HS-5 (cell line): ENCODE results near the gene PAF1.

Source experiments
- DNase-seq: peaks from one replicate; pipeline ENCODE4 v3.0.0-alpha.2; 2012; ENCODE audit warnings: low read depth

Gene PAF1

GRCh38 chr19:39390751-39391437 lies at the start of gene PAF1, which contains the start of gene MED29:
Gene PAF1, minus strand, starts transcription at chr19:39391106. Its CDS starts 242 bp downstream, at chr19:39390864.
Gene MED29, plus strand, starts transcription at chr19:39391378. Its CDS starts 45 bp downstream, at chr19:39391423.
- peak; percentile 99 for DNase-seq

GRCh38 chr19:39438270-39438934 lies 47.5 kb upstream of the PAF1 start:
- no peak for DNase-seq

DNA sequence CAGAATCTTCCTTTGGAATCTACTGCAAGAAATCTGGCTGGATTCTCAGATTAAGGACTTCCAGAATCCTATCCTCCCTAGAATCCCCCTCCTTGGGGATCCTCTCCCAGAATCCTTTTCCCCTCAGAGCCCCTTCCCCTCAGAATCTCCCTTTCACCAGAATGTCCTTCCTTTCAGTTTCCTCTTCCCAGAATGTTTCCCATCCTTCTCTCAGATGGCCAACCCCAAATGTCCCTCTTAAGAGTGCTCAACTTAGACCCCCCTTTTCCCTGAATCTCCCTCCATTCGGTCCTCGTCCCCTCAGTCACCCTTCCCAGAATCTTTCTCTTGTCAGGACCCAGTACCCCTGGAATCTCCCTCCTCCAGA lies 45.4 kb upstream of the PAF1 start:
- DNase-seq = no peak

DNA sequence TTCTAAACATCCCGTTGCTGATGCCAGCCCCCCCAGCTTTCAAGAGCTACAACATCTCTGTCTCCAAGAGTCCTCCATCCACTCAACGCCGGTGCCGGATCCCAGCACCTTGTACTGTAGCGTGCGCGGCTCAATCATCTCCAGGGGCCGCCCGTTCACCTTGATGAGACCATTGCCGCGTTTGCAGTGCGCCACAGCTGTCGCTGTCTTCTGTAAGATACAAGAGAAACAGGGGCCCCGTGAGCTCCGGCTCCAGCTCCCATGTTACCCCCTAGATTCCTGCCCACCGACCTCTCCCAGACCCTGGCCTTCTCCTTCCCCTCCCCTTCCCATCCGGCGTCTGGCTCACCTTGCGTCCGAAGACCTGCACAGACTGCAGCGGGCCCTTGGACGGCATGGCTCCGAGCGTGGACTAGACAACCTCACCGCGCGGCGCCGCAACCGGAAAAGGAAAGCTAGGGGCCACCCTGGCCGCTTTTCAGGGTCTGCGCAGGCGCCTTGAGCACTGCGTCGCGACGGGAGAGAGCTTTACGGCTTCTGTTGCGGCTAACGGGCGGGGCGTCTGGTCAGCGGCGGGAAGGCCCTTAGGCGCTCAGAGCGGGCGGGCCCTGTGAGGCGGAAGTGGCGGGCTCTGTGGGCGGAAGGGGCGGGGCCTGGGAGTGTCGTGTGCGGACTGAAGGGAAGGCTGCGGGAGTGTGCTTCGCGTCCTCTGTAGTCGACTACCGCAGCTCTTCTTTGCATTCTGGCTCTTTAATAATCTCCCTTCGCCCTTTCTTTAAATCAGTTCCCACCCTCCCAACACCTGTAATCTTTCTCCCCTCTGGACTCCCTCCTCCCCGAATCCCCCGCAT lies 44.8 kb upstream of the PAF1 start, which contains the start of gene RPS16:
Gene RPS16, minus strand, starts transcription at position 451 of the 851 bp plus-strand sequence. Its CDS starts 54 bp downstream, at position 397.
- DNase-seq = peak; percentile 81

DNA sequence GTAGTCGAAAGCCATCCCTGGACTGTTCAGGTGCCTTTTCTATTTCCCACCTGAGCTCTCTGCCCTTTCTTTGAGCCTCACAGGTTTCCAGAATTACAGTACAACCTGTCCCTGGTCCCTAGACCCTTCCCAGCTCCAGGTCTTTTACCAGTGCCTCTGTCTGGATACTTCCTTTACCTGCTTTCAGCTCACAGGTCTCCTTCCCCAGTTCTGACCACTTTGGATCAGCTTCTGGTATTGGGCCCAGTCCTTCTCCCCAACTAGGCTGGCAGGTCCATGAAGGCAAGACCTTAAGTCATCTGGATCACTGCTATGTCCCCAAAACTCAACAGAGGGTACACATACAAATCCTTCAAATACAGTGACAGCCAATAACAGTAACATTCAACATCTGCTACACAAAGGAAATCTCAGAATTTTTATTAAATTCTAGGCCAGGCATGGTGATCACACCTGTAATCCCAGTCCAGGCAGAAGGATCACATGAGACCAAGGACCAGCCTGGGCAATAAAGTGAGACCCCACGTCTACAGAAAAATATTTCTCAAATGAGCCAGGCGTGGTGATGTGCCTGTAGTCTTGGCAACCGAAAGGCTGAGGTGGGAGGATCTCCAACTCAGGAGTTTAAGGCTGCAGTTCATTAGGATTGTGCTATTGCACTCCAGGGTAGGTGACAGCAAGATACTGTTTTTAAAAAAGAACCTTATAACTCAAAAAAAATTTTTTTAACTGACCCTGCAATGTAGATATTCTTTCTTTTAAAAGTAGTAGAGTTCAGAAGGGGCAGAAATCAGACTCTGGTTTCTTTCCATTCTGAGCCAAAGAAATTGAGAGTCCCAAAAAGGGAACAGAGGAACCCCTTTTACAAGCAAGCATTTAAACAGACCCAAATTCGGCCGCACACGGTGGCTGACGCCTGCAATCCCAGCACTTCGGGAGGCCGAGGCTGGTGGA lies 43.5 kb upstream of the PAF1 start:
- DNase-seq = no peak

DNA sequence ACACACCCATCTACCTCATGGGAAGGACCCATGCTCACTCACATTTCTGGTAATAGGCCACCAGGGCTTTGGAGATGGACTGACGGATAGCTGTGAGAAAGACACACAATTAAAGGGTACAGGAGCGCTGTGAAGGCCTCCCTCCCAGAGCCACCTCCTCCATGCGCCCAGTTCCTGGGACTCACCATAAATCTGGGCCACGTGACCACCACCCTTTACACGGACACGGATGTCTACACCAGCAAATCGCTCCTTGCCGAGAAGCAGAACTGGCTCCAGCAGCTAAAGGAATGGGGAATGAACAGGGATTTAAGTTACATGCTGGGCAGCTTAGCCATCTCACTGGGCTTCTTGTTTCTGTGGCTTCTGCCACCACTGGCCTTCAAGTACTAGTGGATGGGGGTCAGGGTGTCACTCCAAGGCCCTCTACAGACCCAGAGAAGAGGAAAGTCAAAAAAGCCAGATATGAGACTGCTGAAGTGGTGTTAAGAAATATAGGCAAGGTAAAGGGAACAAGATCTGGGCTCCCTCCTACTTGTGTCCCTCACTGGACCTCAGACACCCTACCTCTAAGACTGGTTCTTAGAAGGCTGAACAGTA lies 42.7 kb upstream of the PAF1 start:
- DNase-seq = no peak

GRCh38 chr19:39432677-39433025 lies 41.7 kb upstream of the PAF1 start:
- no peak for DNase-seq

- DNase-seq = no peak
These were observed 40.0 kb upstream of the PAF1 start for GRCh38 chr19:39430675-39431593.

GRCh38 chr19:39428283-39429112 lies 37.6 kb upstream of the PAF1 start:
- no peak for DNase-seq

DNA sequence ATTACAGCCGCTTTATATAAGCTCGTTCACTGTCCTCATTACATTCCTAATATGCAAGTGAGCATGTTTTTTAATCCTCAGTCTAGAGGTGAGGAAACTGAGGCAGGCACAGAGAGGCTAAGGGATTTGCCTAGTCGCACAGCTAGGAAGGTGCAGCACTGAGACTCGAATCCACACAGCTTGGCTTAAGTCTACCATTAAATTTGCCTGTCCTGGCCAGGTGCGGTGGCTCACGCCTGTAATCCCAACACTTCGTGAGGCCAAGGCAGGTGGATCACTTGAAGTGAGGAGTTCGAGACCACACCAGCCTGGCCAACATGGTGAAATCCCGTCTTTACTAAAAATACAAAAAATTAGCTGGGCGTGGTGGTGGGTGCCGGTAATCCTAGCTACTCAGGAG lies 36.8 kb upstream of the PAF1 start:
- no peak for DNase-seq

GRCh38 chr19:39426170-39426569 lies 35.3 kb upstream of the PAF1 start:
- DNase-seq = no peak

DNA sequence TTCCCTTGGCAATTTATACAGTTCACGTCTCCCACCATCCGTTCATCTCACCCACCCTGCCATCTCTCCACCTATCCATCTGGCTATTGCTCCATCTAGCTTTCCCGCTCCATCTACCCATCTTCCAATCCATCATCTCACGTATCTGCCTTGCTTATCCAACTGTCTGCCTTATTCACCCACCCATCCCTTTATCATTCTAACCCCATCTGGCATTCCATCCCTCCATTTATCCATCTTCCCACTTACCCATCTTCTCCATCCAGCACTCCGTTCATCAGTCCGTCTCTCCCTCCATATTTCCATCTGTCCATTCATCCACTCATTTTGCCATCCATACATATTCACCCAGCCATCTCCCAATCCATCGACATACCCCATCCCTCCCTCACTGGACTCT lies 34.8 kb upstream of the PAF1 start:
- DNase-seq = no peak

GRCh38 chr19:39424934-39425333 lies 34.0 kb upstream of the PAF1 start:
- no peak for DNase-seq

DNA sequence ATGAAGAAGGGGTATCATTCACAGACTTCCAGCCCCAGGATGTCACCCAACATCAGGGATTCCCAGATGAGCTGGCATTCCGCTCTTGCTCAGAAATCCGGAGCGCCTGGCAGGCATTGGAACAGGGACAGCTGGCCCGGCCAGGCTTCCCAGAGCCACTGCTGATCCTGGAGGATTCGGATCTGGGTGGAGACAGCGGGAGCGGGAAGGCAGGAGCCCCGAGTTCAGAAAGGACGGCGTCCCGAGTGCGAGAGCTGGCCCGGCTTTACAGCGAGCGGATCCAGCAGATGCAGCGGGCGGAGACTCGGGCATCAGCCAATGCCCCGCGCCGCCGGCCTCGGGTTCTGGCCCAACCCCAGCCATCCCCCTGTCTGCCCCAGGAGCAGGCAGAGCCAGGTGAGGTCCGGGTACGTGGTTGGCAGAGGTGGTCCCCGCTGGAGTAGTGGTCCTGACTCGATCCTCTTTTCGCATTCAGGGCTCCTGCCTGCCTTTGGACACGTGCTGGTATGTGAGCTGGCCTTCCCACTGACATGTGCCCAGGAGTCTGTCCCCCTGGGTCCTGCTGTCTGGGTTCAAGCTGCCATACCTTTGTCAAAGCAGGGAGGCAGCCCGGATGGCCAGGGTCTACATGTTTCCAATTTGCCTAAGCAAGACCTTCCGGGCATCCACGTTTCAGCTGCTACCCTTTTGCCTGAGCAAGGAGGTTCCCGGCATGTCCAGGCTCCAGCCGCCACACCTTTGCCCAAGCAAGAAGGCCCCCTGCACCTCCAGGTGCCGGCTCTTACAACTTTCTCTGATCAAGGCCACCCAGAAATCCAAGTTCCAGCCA lies 32.6 kb upstream of the PAF1 start:
- DNase-seq = no peak

GRCh38 chr19:39422020-39422419 lies 31.1 kb upstream of the PAF1 start:
- DNase-seq = no peak

DNA sequence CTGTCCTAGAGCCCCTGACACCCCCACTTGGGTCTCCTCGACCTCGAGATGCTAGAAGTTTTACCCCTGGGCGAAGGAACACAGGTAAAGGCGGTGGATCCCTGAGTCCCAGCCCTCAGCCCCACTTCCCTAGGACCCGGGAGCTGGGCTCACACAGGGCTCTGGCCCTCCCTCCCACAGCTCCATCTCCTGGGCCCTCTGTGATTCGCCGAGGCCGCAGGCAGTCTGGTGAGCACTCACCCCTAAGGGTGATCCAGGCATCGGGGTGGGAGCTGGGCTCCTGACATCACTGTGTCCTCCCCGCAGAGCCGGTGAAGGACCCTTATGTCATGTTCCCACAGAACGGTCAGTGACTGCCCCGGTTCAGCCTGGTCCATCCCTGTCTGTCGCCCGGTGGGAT lies 29.9 kb upstream of the PAF1 start:
- no peak for DNase-seq

DNA sequence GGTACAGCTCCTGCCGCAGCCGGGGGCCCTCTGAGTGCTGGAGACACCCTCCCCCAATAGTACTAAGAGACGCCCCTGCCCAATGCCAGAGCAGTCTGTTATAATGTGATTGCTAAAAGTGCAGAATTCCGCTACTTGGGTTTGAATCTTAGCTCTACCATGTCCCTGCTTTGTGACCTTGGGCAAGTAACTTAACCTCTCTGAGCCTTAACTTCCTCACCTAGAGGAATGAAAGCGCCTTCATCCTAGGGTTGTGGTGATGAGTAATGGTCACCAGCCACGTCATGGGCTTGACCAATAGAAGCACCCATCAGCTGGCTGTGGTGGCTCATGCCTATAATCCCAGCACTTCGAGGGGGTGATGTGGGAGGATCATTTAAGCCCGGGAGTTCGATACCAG lies 28.1 kb upstream of the PAF1 start:
- DNase-seq = no peak

GRCh38 chr19:39417463-39418181 lies 26.7 kb upstream of the PAF1 start:
- no peak for DNase-seq
